Mucosa of stomach (tissue), 1 donor: ENCODE results near the gene POMT1.
"Not testable (repeated sequence)": the region's sequence is repeated elsewhere in the genome, so short reads cannot be mapped to it uniquely, and the experiment has no call there.

Experiments used
- H3K27me3 ChIP-seq: one replicate; pipeline ENCODE4 v1.7.0; 2013; ENCODE audit warnings: mild to moderate bottlenecking, low read length; ENCODE audit not compliant: control insufficient read depth, insufficient read depth
- H3K36me3 ChIP-seq: one replicate; pipeline ENCODE4 v1.7.0; 2013; ENCODE audit warnings: low read length; ENCODE audit not compliant: control insufficient read depth, insufficient read depth
- H3K4me1 ChIP-seq: one replicate; pipeline ENCODE4 v1.7.0; 2013; ENCODE audit warnings: mild to moderate bottlenecking, low read length; ENCODE audit not compliant: control insufficient read depth, insufficient read depth
- H3K4me3 ChIP-seq: one replicate; pipeline ENCODE4 v1.7.0; 2013; ENCODE audit warnings: low read length
- H3K9ac ChIP-seq: one replicate; pipeline ENCODE4 v1.7.0; 2013; ENCODE audit warnings: mild to moderate bottlenecking, low read length, moderate library complexity
- H3K9me3 ChIP-seq: one replicate; pipeline ENCODE4 v1.7.0; 2013; ENCODE audit warnings: mild to moderate bottlenecking, low read length, moderate library complexity; ENCODE audit not compliant: control insufficient read depth
- donor health status: Pancreatic carcinoma.

POMT1 gene

DNA sequence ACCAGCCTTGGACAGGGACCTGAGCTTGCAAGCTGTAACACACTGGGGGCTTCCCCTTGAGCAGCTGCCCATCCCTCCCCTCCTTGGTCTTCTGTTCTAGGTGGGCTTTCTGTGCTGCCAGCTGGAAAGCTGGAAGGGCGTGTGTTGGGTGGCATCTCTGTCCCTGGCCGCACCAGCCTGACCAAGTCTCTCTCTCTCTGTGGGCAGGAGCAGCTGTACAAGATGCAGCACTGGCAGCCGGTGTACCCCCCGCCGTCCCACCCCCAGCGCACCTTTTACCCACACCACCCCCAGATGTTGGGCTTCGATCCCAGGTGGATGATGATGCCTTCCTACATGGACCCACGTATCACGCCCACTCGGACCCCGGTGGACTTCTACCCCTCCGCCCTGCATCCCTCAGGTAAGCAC, 32.1 kb upstream of the POMT1 start:
- H3K36me3 ChIP-seq = peaks cover 23% of the 10 kb centered on the region
- H3K9ac ChIP-seq = no peak overlapping the region
- H3K9me3 ChIP-seq = no peaks in the 10 kb centered on the region
- no peak overlapping the region for H3K4me3 ChIP-seq
- H3K4me1 ChIP-seq = no peaks in the 10 kb centered on the region
- H3K27me3 ChIP-seq = no peaks in the 10 kb centered on the region

DNA sequence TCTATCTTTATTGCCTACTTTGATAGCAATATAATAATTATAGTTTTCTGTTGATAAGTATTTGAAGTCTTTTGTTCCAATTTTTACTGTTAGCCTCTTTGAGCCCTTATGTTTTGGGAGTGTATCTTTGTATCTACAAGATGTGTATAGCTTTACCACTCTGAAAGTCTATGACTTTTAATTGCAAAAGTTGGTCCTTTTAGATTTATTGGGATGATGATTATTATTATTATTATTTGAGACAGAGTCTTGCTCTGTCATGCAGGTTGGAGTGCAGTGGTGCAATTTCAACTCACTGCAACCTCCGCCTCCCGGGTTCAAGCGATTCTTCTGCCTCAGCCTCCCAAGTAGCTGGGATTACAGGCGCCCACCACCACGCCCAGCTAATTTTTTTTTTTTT, 30.6 kb upstream of the POMT1 start:
- H3K4me1 ChIP-seq, H3K27me3 ChIP-seq, H3K9ac ChIP-seq, H3K9me3 ChIP-seq, H3K4me3 ChIP-seq: not testable (repeated sequence)
- peaks cover 26% of the 10 kb centered on the region for H3K36me3 ChIP-seq

DNA sequence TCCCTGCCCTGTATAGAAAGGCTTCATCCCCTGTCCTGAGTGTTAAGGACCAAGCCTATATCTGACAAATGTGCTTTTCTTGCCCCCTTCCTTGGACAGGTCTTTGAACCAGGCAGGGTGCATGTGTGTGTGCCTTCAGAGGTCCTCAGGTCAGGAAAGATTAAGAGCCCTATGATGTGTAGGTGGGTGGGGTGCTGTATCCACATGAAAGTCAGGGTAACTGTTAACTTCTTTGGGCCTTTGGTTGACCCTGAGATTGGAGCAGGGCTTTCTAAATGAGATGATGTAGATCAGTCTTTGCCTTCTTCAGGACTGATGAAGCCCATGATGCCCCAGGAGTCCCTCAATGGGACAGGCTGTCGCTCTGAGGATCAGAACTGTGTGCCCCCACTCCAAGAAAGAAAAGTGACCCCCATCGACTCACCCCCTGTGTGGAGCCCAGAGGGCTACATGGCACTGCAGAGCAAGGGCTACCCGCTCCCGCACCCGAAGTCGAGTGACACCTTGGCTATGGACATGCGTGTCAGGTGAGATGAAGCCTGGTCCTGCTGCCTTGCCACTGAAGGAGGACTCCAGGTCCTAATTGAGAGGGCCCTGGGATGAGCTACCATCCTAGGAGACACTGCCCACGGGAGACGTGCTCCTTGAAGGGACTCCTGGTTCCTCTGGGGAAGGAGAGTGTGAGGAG, 29.4 kb upstream of the POMT1 start:
- peaks cover 28% of the 10 kb centered on the region for H3K36me3 ChIP-seq
- H3K4me3 ChIP-seq = no peak overlapping the region
- no peaks in the 10 kb centered on the region for H3K9me3 ChIP-seq
- H3K27me3 ChIP-seq = no peaks in the 10 kb centered on the region
- no peaks in the 10 kb centered on the region for H3K4me1 ChIP-seq
- H3K9ac ChIP-seq = no peak overlapping the region

DNA sequence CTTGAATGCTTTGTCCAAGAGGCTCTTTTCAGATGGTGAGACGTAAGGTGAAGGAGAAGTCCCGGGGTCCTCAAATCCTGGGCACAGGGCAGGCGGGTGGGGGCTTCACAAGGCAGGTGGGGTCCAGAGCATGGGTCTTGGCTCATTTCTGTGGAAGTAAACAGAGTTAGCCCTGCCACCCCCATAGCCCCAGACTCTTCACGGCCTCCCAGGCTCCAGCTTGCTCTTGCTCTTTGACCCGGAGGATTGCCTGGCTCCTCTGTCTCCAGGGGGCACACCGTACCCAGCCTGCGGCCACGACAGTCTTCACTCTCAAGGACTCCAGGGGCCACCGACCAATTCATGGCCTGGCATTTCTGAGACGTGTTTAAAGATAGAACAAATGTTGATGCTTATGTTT, 28.8 kb upstream of the POMT1 start:
- no peak overlapping the region for H3K9ac ChIP-seq
- no peak overlapping the region for H3K4me3 ChIP-seq
- H3K27me3 ChIP-seq = no peaks in the 10 kb centered on the region
- no peaks in the 10 kb centered on the region for H3K4me1 ChIP-seq
- peaks cover 32% of the 10 kb centered on the region for H3K36me3 ChIP-seq
- no peaks in the 10 kb centered on the region for H3K9me3 ChIP-seq

DNA sequence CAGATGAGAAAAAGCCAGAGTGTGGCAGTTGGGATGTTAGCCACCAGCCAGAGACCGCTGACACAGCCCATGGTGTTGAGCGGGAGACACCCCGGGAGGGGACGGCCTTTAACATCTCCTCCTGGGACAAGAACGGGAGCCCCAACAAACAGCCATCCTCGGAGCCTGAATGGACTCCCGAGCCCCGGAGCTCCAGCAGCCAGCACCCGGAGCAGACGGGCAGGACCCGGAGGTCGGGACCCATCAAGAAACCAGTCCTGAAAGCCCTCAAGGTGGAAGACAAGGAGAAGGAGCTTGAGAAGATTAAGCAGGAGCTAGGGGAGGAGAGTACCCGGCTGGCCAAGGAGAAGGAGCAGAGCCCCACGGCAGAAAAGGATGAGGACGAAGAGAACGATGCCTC, 28.0 kb upstream of the POMT1 start:
- no peaks in the 10 kb centered on the region for H3K4me1 ChIP-seq
- H3K36me3 ChIP-seq = peaks cover 32% of the 10 kb centered on the region

DNA sequence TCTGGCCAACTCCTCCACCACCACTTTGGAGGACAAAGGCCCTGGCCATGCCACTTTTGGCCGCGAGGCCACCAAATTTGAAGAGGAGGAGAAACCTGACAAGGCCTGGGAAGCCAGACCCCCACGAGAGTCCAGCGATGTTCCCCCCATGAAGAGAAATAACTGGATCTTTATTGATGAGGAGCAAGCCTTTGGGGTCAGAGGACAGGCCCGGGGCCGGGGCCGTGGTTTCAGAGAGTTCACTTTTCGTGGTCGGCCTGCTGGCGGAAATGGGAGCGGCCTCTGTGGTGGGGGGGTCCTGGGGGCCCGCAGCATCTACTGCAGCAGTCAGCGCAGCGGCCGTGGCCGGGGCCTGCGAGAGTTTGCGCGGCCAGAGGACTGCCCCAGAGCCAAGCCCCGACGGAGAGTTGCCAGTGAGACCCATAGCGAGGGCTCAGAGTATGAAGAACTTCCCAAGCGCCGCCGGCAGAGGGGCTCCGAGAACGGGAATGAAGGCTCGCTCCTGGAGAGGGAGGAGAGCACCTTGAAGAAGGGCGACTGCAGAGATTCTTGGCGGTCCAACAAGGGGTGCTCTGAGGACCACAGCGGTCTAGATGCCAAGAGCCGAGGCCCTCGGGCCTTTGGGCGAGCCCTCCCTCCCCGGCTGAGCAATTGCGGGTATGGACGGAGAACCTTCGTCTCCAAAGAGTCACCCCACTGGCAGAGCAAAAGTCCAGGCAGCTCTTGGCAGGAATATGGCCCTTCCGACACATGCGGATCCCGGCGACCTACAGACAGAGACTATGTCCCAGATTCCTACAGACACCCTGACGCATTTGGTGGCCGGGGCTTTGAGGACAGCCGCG, 27.4 kb upstream of the POMT1 start:
- Histone ChIP-seq H3K9ac (no peak overlapping the region), H3K9me3 (no peaks in the 10 kb centered on the region), H3K4me1 (no peaks in the 10 kb centered on the region), H3K27me3 (no peaks in the 10 kb centered on the region), H3K36me3 (peaks cover 31% of the 10 kb centered on the region), H3K4me3 (no peak overlapping the region)

More for the DNA sequence above, 28.0 kb upstream of the POMT1 start:
- Histone ChIP-seq H3K27me3 (no peaks in the 10 kb centered on the region), H3K9ac (no peak overlapping the region), H3K4me3 (no peak overlapping the region), H3K9me3 (no peaks in the 10 kb centered on the region)

DNA sequence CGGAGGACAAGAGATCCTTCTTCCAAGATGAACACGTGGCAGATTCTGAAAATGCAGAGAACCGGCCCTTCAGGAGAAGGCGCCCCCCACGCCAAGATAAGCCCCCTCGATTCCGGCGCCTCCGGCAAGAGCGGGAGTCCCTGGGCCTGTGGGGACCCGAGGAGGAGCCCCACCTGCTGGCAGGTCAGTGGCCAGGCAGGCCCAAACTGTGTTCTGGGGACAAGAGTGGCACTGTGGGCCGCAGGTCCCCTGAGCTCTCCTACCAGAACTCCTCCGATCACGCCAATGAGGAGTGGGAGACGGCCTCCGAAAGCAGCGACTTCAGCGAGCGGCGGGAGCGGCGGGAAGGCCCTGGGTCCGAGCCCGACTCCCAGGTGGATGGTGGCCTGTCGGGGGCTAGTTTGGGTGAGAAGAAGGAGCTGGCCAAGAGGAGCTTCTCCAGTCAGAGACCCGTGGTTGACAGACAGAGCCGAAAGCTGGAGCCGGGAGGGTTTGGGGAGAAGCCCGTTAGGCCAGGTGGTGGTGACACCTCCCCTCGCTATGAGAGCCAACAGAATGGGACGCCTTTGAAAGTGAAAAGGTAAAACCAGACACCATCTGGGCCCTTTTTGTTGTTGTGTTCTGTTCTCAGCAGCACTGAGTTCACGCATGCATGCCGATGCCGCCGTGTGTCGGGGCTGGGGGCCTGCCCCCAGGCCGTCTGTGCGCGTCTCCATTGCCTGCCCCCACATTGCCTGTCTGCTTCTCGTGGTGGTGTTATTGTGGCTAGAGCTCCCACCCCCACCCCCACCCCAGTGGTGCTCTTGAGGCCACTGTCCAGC, 26.6 kb upstream of the POMT1 start:
- no peaks in the 10 kb centered on the region for H3K4me1 ChIP-seq
- H3K36me3 ChIP-seq = peaks cover 31% of the 10 kb centered on the region
- H3K27me3 ChIP-seq = no peaks in the 10 kb centered on the region
- no peak overlapping the region for H3K4me3 ChIP-seq
- no peaks in the 10 kb centered on the region for H3K9me3 ChIP-seq
- no peak overlapping the region for H3K9ac ChIP-seq

DNA sequence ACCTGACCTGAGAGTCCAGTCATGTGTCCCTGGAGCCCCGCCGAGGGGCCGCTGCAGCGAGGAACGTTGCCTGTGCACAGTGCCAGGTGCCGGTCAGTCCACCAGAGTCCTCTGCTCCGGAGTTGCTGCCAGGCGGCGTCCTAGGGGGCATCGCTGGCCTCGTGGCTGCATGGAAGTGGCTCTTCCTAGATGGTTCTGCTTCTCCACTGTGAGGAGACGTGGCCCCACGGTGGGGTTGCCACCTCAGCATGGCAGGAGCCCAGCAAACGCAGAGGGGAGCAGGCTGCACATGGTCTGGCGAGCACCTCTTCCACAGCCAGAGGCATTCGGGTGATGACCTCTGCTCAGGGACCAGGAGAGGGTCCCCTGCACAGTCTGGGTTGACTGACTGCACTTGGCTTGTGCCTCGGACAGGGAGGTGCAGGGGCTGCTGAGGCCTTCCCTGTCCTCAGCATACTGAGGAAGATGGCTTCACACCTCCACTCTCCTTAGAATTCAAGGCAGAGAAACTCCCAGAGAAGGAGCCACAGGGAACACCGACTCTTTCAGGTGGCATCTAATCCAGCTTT, 25.9 kb upstream of the POMT1 start:
- Histone ChIP-seq H3K4me1 (no peaks in the 10 kb centered on the region), H3K4me3 (no peak overlapping the region), H3K9ac (no peak overlapping the region), H3K36me3 (peaks cover 34% of the 10 kb centered on the region), H3K9me3 (no peaks in the 10 kb centered on the region), H3K27me3 (no peaks in the 10 kb centered on the region)

DNA sequence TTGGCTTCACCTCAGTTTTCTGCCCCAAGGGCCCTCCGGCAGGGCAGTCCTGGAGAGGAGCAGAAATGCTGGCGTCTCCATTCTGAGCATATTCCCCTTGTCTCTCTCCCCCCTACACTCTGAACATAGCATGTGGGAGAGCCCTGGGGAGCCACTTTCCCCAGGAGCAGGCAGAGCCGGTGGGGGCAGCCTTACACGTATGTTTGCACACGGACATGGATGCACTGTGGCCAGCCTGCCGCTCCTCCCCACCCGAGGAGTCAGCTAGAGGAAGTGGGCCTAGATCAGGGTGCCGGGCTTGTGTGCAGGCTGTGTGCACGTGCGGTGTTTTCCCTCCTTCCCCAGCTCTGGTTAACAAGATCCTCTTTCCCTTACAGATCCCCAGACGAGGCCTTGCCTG, 25.4 kb upstream of the POMT1 start:
- Histone ChIP-seq H3K4me3 (no peak overlapping the region), H3K27me3 (no peaks in the 10 kb centered on the region), H3K4me1 (no peaks in the 10 kb centered on the region), H3K36me3 (peaks cover 35% of the 10 kb centered on the region), H3K9ac (no peak overlapping the region), H3K9me3 (no peaks in the 10 kb centered on the region)

DNA sequence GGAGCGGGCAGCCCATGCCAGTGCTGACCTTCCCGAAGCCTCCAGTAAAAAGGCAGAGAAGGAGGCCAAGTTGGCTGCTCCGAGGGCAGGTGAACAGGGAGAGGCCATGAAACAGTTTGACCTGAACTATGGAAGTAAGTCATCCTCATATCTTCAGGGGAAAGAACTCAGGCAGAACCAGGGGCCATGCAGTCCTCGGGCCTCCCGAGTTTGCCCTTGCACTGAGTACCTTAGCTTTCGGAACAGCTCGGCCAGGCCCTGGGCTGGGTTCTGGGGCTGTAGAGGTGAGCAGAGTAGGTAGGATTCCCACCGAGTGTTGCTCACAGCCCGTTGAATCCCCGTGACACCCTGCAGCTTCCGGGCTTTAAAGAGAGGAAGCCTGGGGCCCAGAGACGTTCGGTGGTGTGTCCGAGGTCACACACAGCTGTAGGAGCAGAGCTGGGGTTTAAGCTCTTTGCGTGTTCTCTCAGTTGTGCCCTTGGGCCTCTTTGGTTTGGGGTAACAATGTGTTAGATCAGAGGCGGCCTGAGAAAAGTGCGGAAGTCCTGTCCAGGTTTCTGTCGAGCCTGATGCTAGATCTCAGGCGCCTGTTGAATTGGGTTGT, 24.8 kb upstream of the POMT1 start:
- H3K4me1 ChIP-seq = no peaks in the 10 kb centered on the region
- no peaks in the 10 kb centered on the region for H3K27me3 ChIP-seq
- no peak overlapping the region for H3K4me3 ChIP-seq
- no peak overlapping the region for H3K9ac ChIP-seq
- no peaks in the 10 kb centered on the region for H3K9me3 ChIP-seq
- H3K36me3 ChIP-seq = peaks cover 40% of the 10 kb centered on the region

DNA sequence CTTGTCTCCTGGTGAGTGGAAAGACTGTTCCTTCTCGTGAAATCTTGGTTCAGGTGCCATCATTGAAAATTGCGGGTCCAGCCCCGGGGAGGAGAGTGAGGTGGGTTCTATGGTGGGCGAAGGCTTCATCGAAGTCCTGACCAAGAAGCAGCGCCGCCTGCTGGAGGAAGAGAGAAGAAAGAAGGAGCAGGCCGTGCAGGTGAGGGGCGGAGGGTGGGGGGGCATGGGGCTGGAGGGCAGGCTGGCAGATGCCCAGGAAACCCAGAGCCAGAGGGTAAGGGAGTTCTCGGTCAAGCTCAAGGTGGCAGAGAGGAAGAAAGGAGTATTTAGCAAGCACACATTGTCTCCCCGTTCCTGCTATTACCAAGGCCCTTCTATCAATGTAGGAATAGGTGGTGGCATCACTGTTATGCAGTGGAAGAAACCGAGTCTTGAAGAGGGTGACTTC, 24.3 kb upstream of the POMT1 start:
- peaks cover 38% of the 10 kb centered on the region for H3K36me3 ChIP-seq
- no peak overlapping the region for H3K9ac ChIP-seq
- no peaks in the 10 kb centered on the region for H3K9me3 ChIP-seq
- H3K27me3 ChIP-seq = no peaks in the 10 kb centered on the region
- H3K4me1 ChIP-seq = no peaks in the 10 kb centered on the region
- H3K4me3 ChIP-seq = no peak overlapping the region
